Activated CD4-positive, CD25-positive, alpha-beta regulatory T cell treated with anti-CD3 and anti-CD28 coated beads, Interleukin-2, amount 50 U/mL, for 72 hours (primary cell): Measurements from ENCODE around the gene D2HGDH.

Experiments used
- DNase-seq: peaks from one replicate; pipeline ENCODE4 v3.0.0; 2021

The D2HGDH gene

GRCh38 chr2:241734467-241735208, at the start of gene D2HGDH:
Gene D2HGDH, plus strand, starts transcription at chr2:241734630. Its CDS starts 595 bp downstream, at chr2:241735225.
- DNase-seq = peak; percentile 97

- no peak for DNase-seq
These were observed 48.1 kb upstream of the D2HGDH start for GRCh38 chr2:241686324-241686649.

- peak; percentile 96 for DNase-seq
These were observed 47.6 kb upstream of the D2HGDH start, which contains the start of gene DTYMK for GRCh38 chr2:241686650-241687425. Gene DTYMK, minus strand, starts transcription at chr2:241686815. Its CDS starts 32 bp downstream, at chr2:241686783.

GRCh38 chr2:241689306-241689705, 45.1 kb upstream of the D2HGDH start:
- no peak for DNase-seq

GRCh38 chr2:241690202-241690717, 44.2 kb upstream of the D2HGDH start:
- no peak for DNase-seq

GRCh38 chr2:241692448-241692847, 42.0 kb upstream of the D2HGDH start:
- DNase-seq = no peak

GRCh38 chr2:241695651-241696050, 38.8 kb upstream of the D2HGDH start:
- no peak for DNase-seq

- DNase-seq = no peak
These were observed 33.4 kb upstream of the D2HGDH start for GRCh38 chr2:241701149-241701398.

- DNase-seq = peak; percentile 99
These were observed 32.9 kb upstream of the D2HGDH start, which contains the start of gene ING5 for GRCh38 chr2:241701399-241702154. Gene ING5, plus strand, starts transcription at chr2:241702039. Its CDS starts 27 bp downstream, at chr2:241702066.

GRCh38 chr2:241702155-241703031, 32.0 kb upstream of the D2HGDH start:
- peak; percentile 86 for DNase-seq

GRCh38 chr2:241703032-241703604, 31.3 kb upstream of the D2HGDH start:
- DNase-seq = no peak

- no peak for DNase-seq
These were observed 27.9 kb upstream of the D2HGDH start for GRCh38 chr2:241706537-241706936.

- no peak for DNase-seq
These were observed 25.6 kb upstream of the D2HGDH start for GRCh38 chr2:241708879-241709278.

- no peak for DNase-seq
These were observed 15.3 kb upstream of the D2HGDH start for GRCh38 chr2:241719093-241719492.

GRCh38 chr2:241720099-241720498, 14.3 kb upstream of the D2HGDH start:
- DNase-seq = no peak

- no peak for DNase-seq
These were observed 13.9 kb upstream of the D2HGDH start for GRCh38 chr2:241720560-241720959.

- DNase-seq = no peak
These were observed 12.6 kb upstream of the D2HGDH start for GRCh38 chr2:241721852-241722251.

- DNase-seq = no peak
These were observed 11.5 kb upstream of the D2HGDH start for GRCh38 chr2:241722896-241723454.

- DNase-seq = no peak
These were observed 10.0 kb upstream of the D2HGDH start for GRCh38 chr2:241724259-241724974.

GRCh38 chr2:241724975-241725870, 9.2 kb upstream of the D2HGDH start:
- DNase-seq = no peak
